ENCODE results near the gene KLHL14.

Gene KLHL14

GRCh38 chr18:32637226-32637625 lies 135.6 kb downstream of the KLHL14 start:
- no peak for TF ChIP-seq CTCF (IDR thresholded peaks at IDR 0.05; ENCODE audit: low read depth, low read length)
- no peak for DNase-seq (ENCODE audit: extremely low read depth, low read depth)

GRCh38 chr18:32634876-32635431 lies 137.9 kb downstream of the KLHL14 start:
- TF ChIP-seq CTCF (IDR thresholded peaks at IDR 0.05; ENCODE audit: low read depth, low read length) = no peak
- no peak for DNase-seq (ENCODE audit: extremely low read depth, low read depth)

- no peak for TF ChIP-seq CTCF (IDR thresholded peaks at IDR 0.05; ENCODE audit: low read depth, low read length)
- no peak for DNase-seq (ENCODE audit: extremely low read depth, low read depth)
Observed at GRCh38 chr18:32629981-32630700, 142.7 kb downstream of the KLHL14 start.

- no peak for DNase-seq (ENCODE audit: extremely low read depth, low read depth)
- TF ChIP-seq CTCF (IDR thresholded peaks at IDR 0.05; ENCODE audit: low read depth, low read length) = no peak
Observed at GRCh38 chr18:32629292-32629691, 143.5 kb downstream of the KLHL14 start.

GRCh38 chr18:32624182-32624723 lies 148.6 kb downstream of the KLHL14 start:
- no peak for TF ChIP-seq CTCF (IDR thresholded peaks at IDR 0.05; ENCODE audit: low read depth, low read length)
- no peak for DNase-seq (ENCODE audit: extremely low read depth, low read depth)

GRCh38 chr18:32623563-32623962 lies 149.3 kb downstream of the KLHL14 start:
- DNase-seq (ENCODE audit: extremely low read depth, low read depth) = no peak
- TF ChIP-seq CTCF (IDR thresholded peaks at IDR 0.05; ENCODE audit: low read depth, low read length) = no peak
